Measurements from ENCODE around the gene HCN3.
A peak's percentile ranks its signal among the peaks of the same experiment; 100 is the strongest.

Gene HCN3

DNA sequence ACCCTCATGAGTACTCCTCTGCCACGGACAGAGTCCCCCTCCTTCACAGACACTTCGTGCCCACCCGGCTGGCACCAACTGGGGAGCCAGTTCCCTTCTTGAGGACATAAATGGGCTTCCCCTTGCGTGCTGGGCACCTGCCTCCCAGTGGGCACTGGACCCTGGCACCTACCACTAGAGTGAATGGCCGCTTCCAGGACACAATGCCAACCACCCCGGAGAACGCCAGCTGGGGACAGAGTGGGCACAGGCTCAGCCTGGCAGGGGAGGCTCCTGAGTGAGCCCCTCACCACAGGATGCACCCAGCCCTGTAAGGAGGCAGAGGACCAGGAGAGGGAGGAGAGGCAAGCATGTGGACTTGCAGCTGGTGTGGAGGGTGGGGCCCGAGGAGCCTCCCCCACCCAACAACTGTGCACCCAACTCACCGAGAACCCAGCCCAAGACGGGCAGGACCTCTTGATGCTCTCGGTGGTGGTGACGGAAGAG lies 23.0 kb upstream of the HCN3 start:
- DNase-seq = peak in 7 of 51 donors; percentile 4 to 51 (median 22)

DNA sequence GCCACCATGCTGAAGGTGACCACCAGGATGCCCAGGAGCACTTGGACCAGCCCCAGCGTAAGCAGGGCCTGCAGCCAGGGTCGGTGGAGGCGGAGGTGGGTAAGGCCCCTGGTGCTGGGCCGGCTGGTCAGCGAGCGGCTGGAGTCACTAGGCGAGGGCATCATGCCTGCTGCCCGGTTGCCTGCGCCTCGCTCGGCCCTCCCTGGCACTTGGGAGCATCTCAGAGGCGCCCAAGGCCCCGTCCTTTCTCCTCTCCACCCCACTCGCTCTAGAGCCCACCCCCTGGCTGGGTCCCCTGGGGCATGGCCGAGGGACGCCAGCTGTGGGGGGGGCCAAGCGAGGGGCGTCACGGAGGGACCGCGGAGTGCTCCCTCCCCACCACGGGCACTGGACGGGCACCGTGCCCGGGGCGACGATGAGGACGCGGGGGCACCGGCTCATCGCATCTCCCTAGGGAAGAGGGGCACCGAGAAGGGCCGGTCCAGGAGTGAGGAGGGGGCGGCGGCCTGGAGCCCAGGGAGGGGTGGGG lies 22.5 kb upstream of the HCN3 start:
- peak in 22 of 51 donors; percentile 27 to 71 (median 48) for DNase-seq

DNA sequence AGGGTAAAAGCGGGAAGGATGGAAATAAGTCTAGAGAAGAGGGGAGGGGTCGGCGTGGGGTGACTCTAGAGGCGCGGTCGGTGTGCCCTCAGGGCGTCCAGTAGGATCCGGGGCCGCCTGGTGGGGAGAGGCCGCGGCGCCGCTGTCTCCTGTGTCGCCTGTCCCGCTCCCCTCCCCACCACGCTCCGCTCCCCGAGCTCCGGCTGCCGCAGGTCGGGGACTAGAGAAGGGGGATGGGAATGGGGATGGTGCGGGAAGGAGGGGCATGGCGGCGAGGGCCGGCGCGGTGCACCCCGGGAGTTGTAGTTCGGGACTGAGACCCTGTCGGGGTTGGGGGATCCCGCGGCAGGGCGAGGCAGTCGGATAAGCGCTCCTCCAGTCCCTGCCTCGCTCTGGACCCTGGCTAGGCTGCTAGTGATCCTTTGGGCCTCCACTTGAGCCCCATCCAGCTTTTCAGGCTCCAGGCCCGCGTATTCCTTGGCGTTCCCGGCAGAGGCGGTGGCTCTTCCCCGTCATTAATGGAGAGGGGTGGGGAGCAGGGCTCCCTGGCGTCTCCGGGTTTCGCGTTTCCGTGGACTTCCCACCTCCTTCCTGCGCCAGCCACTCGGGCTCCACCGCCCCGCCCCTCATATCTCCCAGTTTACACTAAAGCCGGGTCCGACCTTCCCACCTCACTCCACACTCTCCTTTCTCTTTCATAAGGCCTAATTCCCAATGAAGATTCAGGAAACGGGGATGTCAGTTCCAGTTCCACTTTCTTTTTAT lies 21.8 kb upstream of the HCN3 start, which contains the start of gene ENTREP3:
ENTREP3 (minus strand) TSS at position 241 of the 765 bp plus-strand sequence. CDS start 606 bp downstream, outside the sequence.
- peak; percentile 26 to 93 (median 83) for DNase-seq

DNA sequence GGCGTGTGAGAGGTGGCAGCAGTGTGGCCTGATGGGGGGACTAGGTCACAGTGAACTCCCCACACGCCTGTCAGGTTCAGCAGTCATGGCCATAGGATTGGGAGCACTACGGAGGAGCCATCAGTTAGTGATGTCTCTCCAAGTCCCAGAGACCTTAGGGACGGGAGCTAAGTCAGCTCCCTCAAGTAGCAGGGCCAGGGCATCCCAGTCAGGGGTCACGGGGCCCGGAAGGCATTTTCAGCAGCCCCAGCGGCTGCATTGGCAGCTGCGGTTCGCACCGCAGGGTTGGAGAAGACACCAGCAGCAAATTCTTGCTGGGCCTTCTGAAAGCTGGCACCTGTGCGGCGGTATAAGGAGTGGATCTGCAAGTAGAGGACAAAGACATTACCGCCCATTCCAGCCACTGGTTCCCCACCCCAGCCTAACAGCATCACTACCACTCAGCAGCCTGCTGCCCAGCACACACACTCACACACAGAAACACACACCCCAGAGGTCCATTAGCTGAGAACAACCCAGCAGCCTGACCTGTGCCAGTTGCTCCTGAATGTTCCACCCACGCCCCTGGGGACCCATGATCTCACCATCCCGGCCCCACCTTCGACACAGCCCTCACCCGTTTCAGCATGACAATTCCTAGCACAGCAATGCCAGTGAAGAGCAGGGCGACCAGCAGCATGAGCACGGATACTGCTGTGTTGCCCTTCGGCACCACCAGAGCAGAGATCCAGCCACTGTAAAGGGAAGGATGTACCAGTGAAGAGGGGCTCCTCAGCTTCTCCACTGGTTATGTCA lies 21.0 kb upstream of the HCN3 start:
- DNase-seq = peak in 1 of 51 donors; percentile 25

DNA sequence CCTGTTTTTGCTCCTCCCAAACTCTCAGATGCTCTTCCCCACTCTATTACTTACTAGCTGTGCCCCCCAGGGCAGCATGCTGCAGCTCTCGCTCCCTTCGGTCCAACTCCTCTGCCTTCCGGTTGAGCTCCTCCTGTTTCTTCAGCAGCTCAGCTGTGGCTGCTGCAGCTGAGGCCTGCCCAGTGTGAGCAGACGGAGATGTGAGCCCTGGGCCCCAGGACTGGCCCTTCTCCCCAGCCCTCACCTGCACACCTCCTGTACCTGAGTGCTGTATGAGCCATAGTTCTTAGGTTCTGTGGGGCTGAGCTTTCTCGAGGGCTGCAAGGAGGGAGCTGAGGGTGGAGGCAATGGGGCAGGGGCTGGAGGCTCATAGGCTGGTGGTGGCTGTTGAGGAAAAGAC lies 17.0 kb upstream of the HCN3 start:
- DNase-seq = no peak

DNA sequence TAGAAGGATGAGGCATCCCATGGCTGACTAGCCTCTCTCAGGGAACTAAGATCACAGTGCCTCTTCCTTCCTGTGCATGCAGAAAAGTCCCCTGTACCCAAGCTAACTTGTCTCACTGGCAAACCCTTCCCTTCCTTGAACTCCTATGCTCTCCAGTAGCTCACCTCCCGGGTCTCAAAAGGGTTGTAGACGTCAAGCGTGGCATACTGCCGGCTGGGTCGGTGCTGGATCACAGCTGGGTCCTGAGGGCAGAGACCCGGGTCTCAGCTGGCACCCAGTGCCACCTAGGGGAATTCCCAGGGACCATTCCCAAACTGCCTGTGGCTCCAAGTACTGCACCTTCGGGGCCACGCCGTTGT lies 15.8 kb upstream of the HCN3 start:
- no peak for DNase-seq

DNA sequence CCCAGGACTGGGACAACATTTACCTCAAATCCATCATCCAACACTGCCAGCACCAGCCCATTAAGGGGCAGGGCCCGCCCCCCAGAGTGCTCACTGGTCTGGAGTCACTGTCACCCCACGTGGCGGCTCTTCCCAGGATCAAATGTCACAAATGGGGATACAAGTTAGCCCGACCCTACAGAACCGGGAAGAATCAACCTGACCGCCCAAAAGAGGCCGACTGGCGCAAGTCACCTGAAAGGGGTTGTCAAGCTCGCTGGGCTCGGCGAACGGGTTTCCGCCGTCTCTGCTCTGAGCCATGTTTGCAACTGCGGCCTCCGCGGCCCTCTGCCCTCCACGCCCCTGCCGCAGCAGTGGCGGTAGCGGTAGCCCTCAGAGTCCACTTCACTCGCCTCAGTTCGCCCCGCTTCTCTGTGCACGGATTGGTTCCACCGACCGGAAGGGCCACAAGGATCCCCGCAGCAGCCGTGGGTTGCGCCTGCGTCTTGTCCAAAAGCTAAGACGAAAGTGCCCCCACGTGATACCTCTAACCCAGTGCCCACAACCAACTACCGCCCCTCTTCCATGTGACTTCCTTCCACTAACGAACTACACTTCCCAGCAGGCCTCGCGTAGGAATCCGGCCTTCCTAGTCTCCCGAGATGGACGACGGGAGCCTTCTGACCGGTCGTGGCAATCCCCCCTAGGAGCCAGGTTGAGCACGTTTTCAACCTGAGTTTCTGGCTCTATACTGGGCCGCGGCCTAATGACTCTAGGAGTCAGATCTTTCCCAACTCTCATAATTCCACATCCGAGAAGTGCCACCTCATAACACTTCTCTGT lies 15.2 kb upstream of the HCN3 start, which contains the start of gene SCAMP3:
SCAMP3 (minus strand) TSS at position 509 of the 822 bp plus-strand sequence; CDS start at position 300, 209 bp downstream.
- DNase-seq = peak; percentile 51 to 98 (median 95)

DNA sequence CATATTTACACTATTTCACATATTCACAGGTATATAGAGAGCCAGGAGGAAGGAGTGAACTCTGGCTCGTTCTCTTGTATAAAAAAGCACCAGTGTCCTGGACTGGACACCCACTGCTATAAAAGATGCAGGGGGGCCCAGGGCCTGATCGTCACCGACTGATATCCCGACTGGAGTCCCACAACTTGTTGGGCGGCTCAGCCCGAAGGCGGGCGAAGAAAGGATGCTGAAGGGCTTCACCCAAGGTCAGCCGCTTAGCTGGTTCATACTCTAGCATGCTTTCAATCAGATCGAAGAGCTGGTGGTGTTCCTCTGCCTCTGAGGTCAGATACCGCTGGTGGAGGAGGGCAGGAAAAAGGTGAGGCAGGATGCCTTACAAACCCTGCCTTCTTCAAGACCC lies 14.2 kb upstream of the HCN3 start:
- no peak for DNase-seq

DNA sequence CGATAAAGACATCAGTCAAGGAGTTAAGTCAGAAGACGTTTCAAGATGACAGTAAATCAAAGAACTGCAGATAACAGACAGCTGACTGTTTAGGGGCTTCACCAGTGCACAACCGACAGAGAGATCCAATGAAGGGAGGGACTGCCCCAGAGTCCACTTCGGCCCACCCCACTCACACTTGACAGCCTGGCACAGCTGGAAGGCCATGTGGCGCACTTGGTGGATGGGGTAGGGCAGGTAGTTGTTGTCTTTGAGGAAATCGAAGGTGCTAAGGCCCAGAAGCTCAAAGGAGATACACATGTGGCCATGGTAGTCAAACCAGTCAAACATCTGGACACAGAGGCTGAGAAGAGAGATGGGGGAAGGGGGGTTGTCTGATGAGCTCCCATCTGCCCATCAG lies 10.7 kb upstream of the HCN3 start:
- DNase-seq = no peak

DNA sequence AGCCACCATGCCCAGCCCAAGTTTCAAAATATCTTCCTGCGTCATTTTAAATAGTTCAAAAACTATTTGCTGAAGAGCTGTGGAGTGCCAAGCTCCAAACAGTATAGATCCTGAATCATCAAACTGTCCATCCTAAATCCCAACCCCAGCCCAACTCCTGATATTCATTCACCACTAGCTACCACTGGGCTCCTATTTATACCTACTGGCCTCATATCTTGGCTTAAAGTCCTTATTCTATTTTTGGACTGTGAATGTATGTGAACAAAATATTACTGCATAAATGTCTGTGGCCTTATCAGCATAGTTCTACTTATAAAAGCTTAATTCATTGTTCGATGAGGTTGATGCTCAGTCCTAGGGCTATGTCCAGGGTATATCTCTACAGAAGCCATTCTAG lies 9.9 kb upstream of the HCN3 start:
- DNase-seq = no peak

DNA sequence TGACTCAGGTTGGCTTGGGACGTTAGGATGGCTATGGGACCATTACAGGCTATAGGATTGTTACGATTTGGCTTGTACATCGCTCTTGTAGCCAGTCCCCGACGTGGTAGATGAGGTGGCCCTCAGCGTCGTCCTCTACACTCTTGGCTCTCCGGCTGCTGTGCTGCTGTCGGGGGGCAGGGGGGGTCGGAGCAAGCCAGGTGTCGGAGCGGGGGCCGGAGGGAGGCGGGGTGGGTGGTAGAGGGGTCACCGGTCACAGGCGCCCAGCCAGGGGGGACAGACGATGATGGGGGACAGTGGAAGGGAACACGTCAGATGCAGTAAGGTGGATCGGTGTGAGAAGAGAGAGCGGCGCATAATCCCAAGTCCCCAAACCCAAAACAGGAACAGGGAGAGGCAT lies 8.6 kb upstream of the HCN3 start:
- DNase-seq = no peak

DNA sequence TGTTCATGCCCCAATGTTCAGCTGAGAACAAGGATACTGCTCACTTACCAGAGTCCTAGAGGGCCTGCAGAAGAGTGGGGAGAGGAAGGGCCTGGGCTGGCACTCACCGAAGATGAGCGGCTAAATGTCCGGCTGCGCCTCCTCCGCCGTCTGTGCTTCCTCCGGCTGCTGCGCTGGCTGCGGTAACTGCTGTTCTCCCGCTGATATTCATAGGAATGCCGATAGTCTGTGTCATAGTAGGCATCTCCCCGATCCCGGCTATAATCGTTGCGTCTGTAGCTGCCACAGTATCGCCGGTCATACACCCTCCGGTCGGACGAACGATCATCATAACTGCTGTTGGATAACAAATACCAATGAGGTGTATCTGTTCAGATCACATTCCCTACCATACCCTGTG lies 7.9 kb upstream of the HCN3 start:
- no peak for DNase-seq

DNA sequence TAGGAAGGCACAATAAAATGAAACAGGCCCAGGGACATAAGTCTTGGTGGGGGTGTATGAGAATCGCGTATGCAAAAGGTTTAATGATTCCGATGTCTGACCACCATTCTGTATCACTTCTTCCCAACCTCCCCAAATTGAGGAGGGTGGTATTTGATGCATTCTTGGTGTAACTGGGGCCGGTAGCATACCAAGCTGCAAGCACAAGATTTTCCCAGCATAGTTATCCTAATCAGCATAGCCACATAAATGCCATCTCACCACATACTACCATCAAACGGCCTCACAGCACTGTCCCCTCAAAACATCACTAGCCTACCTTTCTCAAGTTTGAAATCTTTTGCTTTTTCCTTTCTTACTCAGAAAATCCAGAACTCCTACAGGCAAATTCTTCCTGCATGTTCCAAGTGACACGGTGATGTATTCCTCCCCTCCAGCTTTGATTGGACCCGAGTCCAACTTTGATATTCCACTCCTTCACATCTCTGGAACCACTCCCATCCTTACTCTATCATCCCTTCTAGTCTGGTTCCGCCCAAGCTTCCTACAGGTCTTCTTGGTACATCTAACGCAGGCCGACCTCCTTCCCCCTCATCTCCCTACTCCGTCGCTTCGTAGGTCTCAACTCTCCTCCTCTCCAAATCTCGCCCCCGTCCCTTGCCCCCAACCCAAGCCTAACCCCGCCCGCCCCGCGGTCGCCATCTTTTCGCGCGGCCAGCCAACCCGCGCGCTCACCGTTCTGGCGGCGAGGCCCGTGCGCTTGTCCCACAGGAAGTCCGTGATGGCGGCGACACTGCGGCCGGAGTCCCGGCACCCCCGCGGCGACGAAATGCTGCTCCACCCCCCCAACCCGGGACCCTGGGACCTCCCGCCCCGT lies 4.6 kb upstream of the HCN3 start:
- DNase-seq = peak in 7 of 51 donors; percentile 49 to 80 (median 65)

DNA sequence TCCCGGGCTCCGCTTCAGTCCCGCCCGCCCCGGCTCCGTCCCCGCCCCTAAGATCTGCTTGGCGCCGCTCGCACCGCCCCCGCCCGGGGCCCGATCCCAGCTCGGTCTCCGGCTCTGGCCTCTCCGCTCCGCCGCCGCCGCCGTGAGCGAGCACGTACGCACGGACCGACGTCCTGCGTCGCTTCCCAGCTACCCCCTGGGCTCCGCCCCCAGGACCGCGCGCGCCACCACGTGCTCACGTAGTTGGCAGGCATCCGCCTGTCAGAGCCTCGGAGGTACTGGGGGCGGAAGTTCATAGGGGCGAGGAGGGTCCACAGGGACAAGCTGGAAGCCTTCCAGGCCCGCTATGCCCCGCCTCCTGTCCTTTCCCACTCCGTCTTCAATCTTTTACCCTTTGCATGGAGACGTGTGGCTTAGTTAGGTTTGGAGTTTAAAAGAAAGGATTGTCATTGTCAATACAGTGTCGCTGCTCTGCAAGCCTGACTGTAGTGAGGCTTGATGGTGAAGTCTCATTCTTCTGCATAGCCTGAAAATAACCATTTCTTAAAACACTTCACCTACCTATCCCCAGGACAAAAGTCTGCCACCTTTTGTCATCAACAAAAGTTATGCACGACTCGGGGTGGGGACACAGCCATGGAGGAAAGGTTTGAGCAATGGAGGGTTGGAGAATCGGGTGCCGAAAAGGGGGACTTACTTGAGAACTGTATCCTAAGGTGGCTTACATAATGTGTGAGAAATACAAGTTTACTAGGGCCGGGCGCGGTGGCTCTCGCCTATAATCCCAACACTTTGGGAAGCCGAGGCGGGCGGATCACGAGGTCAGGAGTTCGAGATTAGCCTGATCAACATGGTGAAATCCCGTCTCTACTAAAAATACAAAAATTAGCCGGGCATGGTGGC lies 3.7 kb upstream of the HCN3 start, which contains the start of gene CLK2:
CLK2 (minus strand) TSS at position 162 of the 903 bp plus-strand sequence. CDS start 2,527 bp downstream, outside the sequence.
- peak; percentile 39 to 94 (median 88) for DNase-seq

DNA sequence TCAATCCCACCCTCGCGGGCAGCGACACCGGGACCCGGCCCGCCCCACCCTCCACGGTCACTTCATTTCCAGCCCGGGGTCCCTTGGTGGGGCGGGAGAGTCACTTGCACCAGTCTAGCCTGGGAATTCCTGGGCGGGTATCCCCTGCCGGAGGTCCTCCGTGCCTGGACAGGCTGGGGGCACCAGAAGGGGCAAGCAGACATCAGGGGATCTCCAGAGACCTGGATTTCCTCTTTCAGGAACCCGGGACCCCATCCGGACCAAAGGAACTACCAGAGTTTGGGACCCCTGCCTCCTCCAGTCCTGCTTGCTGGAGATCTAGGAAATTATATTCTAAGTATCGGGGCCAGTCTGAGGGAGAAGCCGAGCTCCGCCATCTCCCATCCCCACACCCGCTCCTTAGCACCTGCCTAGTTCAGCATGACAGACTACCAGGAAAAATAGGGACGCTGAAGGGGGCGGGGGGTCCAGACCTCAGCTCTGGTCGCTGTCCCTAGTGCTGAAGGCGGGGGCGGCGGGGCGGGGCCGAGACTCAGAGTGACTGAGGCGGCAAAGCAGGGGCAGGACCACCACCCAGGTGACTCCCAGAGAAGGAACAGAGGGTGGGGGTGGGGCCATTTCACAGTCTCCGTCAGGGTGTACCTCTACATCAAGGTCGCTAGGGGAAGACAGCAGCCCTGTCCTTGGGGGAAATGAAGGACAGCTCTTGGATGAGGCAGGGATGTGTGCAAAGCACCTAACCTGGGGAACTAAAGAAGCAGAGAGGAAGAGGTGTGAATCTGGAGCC lies 832 bp downstream of the HCN3 start:
- peak in 23 of 51 donors; percentile 12 to 82 (median 24) for DNase-seq

DNA sequence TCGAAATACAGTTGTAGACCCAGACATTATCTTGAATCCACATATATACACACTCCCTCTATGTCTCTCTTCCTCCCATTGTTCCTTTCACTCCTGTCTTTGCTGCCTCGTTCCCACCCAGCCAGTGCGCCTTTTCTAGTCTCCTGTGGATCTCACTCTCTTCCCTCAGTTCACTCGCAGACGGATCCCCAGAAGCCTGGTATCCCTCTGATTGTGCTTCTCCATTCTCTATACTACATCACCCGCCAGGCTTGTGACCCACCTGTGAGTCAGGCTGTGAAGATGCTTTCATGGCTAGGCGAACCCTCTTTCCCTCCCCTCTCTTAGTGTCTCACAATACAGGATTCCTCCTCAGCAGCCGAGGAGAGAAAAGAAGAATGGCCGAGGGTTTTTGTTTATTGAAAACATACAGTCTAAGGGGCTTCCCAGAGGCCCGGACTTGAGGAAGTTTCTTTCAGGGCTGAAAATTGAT lies 1.5 kb downstream of the HCN3 start:
- peak in 2 of 51 donors; percentile 37 to 82 for DNase-seq

DNA sequence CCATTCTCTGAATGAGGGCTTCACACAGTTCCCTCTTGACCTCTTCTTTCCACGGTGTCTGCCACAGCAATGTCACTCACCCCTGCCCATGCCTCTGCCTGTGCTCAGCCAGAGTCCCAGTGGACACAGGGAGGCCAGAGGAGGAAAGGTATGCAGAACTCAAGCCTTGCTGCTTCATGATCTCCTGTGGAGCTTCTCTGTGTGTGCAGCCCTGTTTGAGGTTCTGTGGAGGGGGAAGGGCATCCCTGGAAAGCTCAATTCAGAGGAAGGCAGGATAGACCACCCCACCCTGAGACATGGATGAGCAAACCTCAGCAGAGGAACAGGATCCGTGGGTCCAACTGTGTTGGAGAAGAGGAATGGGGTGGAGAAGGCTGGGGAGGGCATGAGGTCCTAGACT lies 2.0 kb downstream of the HCN3 start:
- DNase-seq = peak in 2 of 51 donors; percentile 4 to 24
